Stimulated activated CD8-positive, alpha-beta memory T cell treated with anti-CD3 and anti-CD28 coated beads, Interleukin-4, amount 100 ng/mL, for 48 hours (primary cell): ENCODE measurements around the gene CTAGE8.
"Not testable (repeated sequence)": the region's sequence is repeated elsewhere in the genome, so short reads cannot be mapped to it uniquely, and the experiment has no call there.

Experiments used
- DNase-seq: peaks from one replicate; pipeline ENCODE4 v3.0.0-alpha.2; 2020

The CTAGE8 gene

DNA sequence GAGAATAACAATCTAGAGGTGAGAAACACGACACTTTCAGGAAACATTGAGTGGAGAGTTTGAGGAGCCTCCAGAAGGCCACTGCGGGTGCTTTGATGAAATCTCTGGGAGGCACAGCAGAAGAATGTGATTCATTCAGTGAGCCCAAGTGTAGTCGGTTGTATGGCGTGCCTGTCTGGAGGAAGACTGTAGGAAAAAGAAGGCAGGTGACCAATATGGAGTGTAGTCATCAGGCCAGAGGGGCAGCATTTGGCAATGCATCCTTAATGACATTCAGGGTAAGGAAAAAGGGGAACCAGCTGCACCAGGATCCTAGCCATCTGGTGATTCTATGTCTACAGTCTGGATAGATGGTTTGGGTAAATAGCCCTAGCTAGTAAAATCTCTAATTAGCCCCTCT is 16.8 kb downstream of the CTAGE8 start:
- not testable (repeated sequence) for DNase-seq

GRCh38 chr7:144247674-144248330 is 21.3 kb downstream of the CTAGE8 start:
- DNase-seq: not testable (repeated sequence)

DNA sequence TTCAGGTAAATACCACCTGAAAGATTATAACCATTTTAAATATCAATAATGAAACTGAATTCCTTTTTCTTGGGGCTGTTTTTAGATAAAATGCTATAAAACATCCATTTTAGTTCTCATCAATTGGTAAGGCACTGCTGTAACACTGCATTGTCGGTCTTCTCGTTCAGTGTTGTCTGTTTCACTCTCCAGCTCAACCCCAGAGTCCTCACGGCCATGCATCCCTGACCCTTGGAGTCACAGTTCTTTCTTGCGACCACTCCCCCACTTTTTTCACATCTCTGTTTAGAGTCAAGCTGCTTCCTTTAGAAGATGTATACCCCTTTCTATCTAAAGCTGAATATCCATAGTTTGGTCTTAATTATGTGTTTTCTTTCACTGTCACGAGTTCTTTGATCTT is 22.1 kb downstream of the CTAGE8 start:
- DNase-seq: not testable (repeated sequence)

DNA sequence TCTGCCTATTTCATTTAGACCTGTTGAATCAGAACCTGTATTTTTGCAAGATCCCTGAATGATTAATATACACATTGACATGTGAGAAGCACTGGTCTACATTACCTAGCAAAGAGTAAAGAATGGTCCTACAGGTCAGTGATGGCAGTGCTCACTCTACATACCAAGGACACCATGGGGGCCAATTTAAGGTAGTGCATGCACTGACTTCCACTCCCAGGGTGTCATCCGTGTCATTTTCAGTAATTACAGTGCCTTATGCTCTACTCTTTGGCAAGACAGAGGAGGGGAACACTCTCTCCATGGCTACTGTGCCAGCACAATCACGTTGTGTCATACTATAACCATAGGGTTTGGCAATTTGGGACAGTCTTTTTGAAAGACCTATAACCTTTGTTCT is 23.7 kb downstream of the CTAGE8 start:
- DNase-seq: not testable (repeated sequence)

- DNase-seq: not testable (repeated sequence)
Measured at GRCh38 chr7:144239365-144239764, 29.7 kb downstream of the CTAGE8 start, which contains the start of gene OR2A42. TSS of gene OR2A42 (minus strand) at chr7:144239605. CDS start at chr7:144232843, 6,762 bp downstream.

GRCh38 chr7:144238530-144239082 is 30.5 kb downstream of the CTAGE8 start:
- not testable (repeated sequence) for DNase-seq

GRCh38 chr7:144233039-144233438 is 36.0 kb downstream of the CTAGE8 start:
- DNase-seq: not testable (repeated sequence)

DNA sequence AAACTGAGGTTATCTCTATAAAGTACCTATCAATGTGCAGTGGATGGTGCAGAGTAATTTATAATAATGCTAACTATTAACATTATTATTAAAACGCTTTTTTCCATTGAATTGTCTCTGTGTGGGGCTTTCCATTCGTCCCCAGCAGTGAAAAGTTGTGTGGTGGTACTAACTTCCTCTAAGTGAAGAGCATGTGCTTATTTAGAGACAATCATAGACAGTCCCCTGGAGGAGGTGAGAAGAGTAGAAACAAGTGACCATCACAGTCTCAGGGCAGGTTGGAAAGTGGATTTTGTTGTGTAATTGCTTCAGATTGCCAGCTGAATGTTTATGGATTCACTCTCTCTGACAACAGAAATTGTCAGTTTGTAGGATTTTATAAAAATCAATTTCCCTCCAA is 38.1 kb downstream of the CTAGE8 start:
- not testable (repeated sequence) for DNase-seq

DNA sequence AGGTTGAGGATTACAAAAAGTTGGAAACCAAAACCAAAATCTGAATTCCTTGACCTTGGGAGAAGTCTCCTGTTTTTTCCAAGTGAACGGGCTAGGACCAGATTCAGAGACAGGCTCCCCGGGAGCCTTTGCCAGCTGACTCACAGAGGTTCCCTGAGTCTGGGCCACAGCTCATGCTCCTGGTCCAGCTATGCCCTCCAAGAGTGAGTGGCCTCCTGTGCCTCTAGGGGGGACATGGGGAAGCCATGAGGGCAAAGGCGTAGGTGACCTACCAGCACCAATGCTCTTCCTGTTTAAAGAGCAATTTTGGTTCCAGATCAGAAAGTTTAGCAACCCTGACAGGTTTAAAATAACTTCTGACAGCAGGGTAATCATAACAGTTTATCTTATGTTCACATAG is 40.3 kb downstream of the CTAGE8 start:
- DNase-seq: not testable (repeated sequence)

DNA sequence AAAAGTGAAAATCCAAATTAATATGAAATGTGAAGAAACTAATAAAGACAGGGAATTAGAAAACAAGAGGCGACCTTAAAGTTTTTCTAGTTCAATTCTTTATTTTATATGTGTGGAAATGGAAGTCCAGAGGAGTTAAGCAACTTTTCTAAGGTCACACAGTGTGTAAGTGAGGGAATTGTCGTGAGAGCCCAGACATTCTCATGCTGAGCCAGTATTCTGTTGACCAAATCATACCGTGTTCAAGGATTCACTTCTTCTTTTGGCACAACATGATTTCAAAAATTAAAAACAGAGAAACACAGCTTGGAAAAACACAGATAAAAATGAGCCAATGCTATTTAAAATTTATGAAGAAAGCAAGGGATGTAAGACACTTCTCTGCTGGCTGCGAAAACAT is 42.2 kb downstream of the CTAGE8 start:
- not testable (repeated sequence) for DNase-seq

- not testable (repeated sequence) for DNase-seq
Measured at GRCh38 chr7:144223675-144224074, 45.4 kb downstream of the CTAGE8 start.

DNA sequence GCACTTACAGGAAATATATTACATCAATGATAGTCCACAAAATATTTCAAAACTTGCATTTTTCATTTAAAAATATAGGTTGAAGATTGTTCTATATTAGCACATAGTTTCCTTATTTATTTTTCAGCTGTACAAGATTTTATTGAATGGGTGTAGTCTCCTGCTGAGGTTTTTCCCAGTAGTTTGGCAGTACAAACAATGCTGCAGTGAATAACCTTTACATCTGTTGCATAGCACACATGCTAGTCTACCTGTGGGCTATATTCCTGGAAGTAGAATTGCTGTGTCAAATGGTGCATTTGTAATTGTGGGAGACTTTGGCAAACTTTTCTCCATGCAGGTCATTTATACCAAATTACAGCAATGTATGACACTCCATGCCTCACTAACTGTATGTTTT is 48.6 kb downstream of the CTAGE8 start:
- DNase-seq: not testable (repeated sequence)

GRCh38 chr7:144219149-144219548 is 49.9 kb downstream of the CTAGE8 start:
- not testable (repeated sequence) for DNase-seq

DNA sequence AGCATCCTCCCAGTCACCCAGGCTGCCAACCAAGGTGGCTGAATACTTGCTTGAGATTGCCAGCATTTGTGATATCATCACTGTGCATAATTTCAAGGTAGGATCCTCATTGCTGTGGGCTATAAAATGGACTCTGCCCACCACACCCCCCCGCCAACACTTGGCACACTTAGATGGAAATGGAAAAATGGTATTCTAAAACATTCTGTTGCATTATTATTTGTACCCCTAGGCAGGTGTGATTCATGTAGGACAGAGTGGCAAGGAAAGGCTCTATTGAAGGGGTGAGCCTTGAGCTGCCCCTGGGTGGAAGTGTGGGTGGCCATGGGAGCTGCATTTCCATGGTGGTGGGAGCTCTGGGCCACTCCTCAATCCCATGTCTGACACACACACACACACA is 50.5 kb downstream of the CTAGE8 start:
- not testable (repeated sequence) for DNase-seq

GRCh38 chr7:144217200-144217599 is 51.9 kb downstream of the CTAGE8 start:
- DNase-seq: not testable (repeated sequence)
